ENCODE data around the gene KIF5A. TPM values are rescaled to one million over a fixed set of nuclear protein-coding genes. Genes with fewer than 3 reads are reported as not detected.

KIF5A gene
- total and polyA plus RNA-seq, 2 of the 13 experiments (the other 11 are each of a cell fraction or from before 2014, with no cell fraction given), result 1.6 to 11.9 TPM

- no peak for TF ChIP-seq TIGD3 (CRISPR knock-in tag; IDR thresholded peaks at IDR 0.05; ENCODE audit: borderline replicate concordance)
Measured at GRCh38 chr12:57583008-57583831, 33.4 kb downstream of the KIF5A start (continued).

- in situ Hi-C loops (cut with HindIII; ENCODE audit: extremely low pct_ligation_motif_present, low pct_unique_long_range_greater_than_20kb) (loop anchor here (5.0 kb wide), 1 partner anchor 38 kb away; no protein-coding TSS in a partner anchor), intact Hi-C loops (cut with micrococcal nuclease; ENCODE audit: unreplicated experiment) (loop anchor here (5.0 kb wide), 1 partner anchor 153 kb away; the partner anchor contains the start of gene AGAP2)
- peaks cover 35% of the 10 kb centered on the region for H3K4me1 ChIP-seq (ENCODE audit: insufficient read depth, low read length)
- WGBS (ENCODE audit: low lambda C conversion rate), result 97% methylated on average over 2 of the region's 2 CpGs
- H3K27me3 ChIP-seq (ENCODE audit: control insufficient read depth in 1 of 2, insufficient read depth in 2 of 2, low read length in 2 of 2), result no peaks in the 10 kb centered on the region
- ATAC-seq (no peak), DNase-seq (ENCODE audit: low spot score) (no peak), FAIRE-seq (no peak)
- H3K36me3 ChIP-seq (replicated peaks in 1 of 2; ENCODE audit: control insufficient read depth in 1 of 2, insufficient read depth in 2 of 2, low read length in 2 of 2), result peaks cover 3 to 25% of the 10 kb centered on the region in 2 experiments
- no peaks in the 10 kb centered on the region for H4K20me1 ChIP-seq (ENCODE audit: insufficient read depth, low read length)
- no peak overlapping the region for H3K27ac ChIP-seq (ENCODE audit: extremely low read length, insufficient read depth, low read length)
- no peak overlapping the region for H3K9ac ChIP-seq (ENCODE audit: insufficient read depth, low read depth, low read length)
- no peak for TF ChIP-seq GATAD2A (CRISPR knock-in tag; IDR thresholded peaks at IDR 0.05)
- no peak for TF ChIP-seq CC2D1A (CRISPR knock-in tag; IDR thresholded peaks at IDR 0.05)
- TF ChIP-seq ZNF552 (CRISPR knock-in tag; IDR thresholded peaks at IDR 0.05; ENCODE audit: borderline replicate concordance), result no peak
- no peak for TF ChIP-seq RFX1 (IDR thresholded peaks at IDR 0.05)
- CTCF ChIA-PET (ENCODE audit: low intra/inter-chr PET ratio, low total read pairs), result interaction anchor here (1.0 to 3.8 kb wide), 6 partner anchors 34 to 109 kb away, joined by 3 to 53 read pairs (median 5); partner anchors contain the start of genes B4GALNT1, KIF5A and OS9
- no peak overlapping the region for H3K4me3 ChIP-seq (replicated peaks in 1 of 3; ENCODE audit: insufficient read depth in 1 of 3, low read depth in 2 of 3, low read length in 3 of 3)
- H2AFZ ChIP-seq (ENCODE audit: low read length), result no peak overlapping the region
- no peaks in the 10 kb centered on the region for H3K9me3 ChIP-seq (ENCODE audit: low read length)
- H3K4me2 ChIP-seq (ENCODE audit: low read depth, low read length), result no peak overlapping the region
- H3K79me2 ChIP-seq (ENCODE audit: insufficient read depth, low read length), result no peaks in the 10 kb centered on the region
- no TSS peak for BruUV-seq (replicated peaks)
- POLR2A ChIA-PET, result interaction anchor here (0.9 to 2.6 kb wide), 3 partner anchors 37 to 110 kb away, joined by 3 to 8 read pairs (median 3); partner anchors contain the start of gene OS9
Measured at GRCh38 chr12:57584050-57584449, 34.2 kb downstream of the KIF5A start.
